HG03039 (cell line): ENCODE results near the gene ZNF556.
"Not testable (repeated sequence)": the region's sequence is repeated elsewhere in the genome, so short reads cannot be mapped to it uniquely, and the experiment has no call there.

Source experiments
- ATAC-seq: cut with Tn5 transposase; IDR thresholded peaks from one replicate; pipeline ENCODE4 v1.9.1; 2021; ENCODE audit warnings: mild to moderate bottlenecking, moderate library complexity; ENCODE audit not compliant: unreplicated experiment

ZNF556 gene

DNA sequence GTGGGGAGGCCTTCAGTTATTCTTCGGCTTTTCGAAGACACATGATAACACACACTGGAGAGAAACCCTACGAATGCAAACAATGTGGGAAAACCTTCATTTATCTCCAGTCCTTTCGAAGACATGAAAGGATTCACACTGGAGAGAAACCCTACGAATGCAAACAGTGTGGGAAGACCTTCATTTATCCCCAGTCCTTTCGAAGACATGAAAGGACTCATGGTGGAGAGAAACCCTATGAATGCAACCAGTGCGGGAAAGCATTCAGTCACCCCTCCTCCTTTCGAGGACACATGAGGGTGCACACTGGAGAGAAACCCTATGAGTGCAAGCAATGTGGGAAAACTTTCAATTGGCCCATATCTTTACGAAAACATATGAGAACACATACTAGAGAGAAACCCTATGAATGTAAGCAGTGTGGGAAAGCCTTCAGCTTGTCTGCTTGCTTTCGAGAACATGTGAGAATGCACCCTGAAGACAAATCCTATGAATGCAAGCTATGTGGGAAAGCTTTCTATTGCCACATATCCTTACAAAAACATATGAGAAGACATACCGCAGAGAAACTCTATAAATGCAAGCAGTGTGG is 14.0 kb upstream of the ZNF556 start:
- ATAC-seq = no peak

DNA sequence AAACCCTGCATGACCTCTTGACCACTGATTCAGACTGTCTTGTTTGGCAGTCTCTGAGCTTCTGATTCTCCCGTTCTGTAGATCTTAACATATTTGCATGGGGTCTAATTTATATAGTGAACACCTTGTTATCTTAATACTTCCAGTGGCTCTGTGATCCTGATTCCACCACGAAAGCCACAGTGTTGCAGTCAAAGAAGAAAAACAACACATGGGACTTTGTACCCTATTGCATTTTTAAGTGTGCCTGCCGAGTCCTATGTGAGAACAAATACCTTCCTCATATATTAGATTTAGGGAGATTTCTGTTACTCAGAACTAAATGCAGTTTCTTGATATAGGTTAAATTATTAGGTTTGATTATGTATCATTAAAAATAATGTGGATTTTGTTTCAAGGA is 12.3 kb upstream of the ZNF556 start:
- no peak for ATAC-seq

DNA sequence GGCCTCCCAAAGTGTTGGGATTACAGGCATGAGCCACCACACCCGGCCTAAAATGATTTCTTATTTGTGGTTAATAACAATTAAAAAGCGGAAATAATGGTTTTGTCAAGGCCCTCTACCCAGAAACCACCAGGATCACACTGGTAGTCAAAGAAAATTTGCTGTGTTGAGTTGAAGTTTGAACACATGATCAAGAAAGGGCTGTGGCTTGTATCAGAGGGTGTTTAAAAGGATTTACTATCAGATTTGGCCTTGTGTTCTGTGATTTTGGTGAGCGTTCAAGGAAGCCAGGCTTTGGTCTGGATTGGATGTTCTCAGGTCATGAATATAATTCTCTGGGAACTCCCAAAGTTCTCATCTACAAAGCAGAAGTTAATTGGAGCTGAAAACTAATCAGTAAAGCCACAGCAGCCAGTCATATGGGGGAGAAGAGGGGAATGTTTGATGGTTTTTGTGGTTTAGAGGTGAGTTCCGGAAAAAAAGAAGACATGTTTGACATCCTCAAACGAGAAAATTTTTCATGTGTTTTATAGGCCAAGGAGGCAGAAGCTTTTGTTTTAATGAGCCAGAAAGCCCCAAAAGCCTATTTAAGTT is 10.6 kb upstream of the ZNF556 start:
- ATAC-seq = no peak

DNA sequence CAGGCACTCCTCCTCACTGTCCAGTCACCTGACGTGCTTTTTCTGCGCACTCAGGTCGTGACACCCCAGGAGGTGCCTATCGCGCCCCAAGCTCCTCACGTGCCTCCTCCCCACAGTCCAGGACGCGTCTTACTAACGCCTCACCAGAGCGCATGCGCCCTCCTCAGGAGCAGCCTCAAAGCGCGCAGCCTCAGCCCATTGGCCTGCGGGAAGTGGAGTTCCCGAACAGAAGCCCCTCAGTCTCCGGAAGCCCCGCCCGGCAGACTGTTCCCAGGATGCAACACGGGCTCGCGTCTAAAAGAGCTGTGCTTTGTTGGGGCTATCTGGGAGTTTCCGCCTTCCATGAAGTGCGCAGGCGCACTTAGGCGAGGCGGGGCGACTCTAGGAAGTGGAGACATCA is 8.3 kb upstream of the ZNF556 start:
- no peak for ATAC-seq

DNA sequence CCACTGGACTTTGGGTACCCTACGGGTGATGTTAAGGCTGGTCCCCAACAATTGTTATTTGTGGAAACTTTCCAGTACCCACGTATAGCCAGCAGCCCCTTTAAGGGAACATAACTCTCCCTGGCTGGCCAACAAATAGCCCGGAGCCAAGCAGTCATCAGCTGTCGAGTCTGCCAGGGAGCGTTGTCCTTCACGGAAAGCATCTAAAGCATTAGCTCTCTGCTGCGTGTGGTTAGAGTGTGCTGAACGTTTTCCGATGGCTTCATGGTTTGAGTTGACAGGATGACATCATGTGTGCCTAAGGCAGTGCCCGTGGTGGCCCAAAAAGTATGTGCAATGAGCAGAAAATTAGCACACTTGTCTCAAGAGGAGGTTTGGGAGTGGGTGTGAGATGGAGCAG is 3.3 kb upstream of the ZNF556 start:
- ATAC-seq = no peak

DNA sequence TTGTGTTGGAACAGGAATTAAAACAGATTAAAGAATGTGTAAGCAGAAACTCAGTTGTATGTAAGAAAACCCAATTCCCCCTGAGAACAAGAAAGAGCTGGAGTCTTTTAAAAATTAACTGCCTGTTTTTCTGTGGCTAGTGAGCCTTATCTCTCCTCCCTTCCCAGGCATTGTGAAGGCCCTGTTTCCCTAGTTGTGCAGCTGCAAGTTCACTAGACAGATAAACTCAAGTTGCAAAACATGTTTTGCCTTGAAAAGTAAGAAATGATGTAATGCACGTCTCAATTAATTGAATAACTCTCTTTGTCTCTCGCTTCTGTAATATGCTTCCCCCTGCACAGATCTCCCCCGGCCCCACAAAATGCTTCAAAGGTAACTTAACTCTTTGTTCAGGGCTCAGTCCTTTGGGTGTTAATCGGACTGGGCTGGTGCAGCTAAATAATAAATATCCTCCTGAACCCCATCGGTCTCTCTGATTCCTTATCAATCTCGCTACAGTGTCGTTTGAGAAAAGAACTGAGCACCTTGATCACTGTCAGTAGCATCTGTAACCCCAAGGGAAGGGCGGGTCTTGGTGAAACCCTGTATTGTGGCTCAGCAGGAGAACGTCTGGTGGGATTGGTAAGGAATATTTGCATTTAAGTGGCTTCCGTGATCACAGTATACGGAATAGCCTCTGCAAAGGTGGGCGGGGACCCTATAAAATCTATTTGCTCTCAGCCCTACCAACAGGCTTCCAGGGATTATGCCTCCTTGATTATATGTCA is 1.6 kb upstream of the ZNF556 start:
- ATAC-seq = no peak

DNA sequence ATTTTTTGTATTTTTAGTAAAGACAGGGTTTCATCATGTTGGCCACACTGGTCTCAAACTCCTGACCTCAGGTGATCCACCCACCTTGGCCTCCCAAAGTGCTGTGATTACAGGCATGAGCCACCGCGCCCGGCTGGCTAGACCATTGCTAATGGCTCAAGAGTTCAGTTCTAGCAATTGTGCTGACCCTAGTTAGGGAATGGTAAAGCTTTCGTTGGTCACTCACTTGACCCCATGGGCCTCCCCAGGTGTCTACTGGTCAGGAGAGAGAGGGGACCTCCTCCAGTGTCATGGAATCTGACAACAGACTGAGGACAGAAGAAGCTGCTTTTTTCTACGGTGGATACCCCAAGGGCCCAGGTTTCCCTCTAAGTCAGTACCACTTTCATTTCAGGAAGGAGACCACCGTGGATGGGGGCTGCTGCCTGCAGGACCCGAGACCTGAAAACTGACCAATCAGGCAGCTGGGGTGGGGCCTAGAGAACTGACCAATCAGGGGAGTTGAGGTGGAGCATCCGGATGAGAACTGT is 575 bp upstream of the ZNF556 start:
- no peak for ATAC-seq

DNA sequence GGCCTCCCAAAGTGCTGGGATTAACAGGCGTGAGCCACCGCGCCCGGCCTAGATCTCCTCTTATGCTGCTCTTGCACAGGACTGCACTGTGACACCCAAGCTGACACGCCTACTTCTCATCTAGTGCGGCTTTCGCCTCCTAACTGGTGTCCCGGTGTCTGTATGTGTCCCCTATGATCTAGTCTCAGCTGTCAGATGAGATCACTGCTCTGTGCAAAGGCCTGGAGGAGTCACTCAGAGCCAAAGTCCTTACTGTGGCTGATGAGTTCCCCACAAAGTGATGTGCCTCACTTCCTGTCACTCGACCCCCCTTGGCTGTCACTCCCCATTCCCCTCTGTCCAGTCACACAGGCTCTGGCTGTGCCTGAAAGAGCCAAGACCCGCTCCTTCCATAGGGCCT is 2.5 kb downstream of the ZNF556 start:
- ATAC-seq = no peak

DNA sequence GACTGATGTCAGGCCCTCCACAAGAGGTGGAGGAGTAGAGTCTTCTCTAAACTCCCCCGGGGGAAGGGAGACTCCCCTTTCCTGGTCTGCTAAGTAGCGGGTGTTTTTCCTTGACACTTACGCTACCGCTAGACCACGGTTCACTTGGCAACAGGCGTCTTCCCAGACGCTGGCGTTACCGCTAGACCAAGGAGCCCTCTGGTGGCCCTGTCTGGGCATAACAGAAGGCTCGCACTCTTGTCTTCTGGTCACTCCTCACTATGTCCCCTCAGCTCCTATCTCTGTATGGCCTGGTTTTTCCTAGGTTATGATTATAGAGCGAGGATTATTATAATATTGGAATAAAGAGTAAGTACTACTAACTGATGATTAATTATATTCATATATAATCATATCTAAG is 5.0 kb downstream of the ZNF556 start:
- not testable (repeated sequence) for ATAC-seq

DNA sequence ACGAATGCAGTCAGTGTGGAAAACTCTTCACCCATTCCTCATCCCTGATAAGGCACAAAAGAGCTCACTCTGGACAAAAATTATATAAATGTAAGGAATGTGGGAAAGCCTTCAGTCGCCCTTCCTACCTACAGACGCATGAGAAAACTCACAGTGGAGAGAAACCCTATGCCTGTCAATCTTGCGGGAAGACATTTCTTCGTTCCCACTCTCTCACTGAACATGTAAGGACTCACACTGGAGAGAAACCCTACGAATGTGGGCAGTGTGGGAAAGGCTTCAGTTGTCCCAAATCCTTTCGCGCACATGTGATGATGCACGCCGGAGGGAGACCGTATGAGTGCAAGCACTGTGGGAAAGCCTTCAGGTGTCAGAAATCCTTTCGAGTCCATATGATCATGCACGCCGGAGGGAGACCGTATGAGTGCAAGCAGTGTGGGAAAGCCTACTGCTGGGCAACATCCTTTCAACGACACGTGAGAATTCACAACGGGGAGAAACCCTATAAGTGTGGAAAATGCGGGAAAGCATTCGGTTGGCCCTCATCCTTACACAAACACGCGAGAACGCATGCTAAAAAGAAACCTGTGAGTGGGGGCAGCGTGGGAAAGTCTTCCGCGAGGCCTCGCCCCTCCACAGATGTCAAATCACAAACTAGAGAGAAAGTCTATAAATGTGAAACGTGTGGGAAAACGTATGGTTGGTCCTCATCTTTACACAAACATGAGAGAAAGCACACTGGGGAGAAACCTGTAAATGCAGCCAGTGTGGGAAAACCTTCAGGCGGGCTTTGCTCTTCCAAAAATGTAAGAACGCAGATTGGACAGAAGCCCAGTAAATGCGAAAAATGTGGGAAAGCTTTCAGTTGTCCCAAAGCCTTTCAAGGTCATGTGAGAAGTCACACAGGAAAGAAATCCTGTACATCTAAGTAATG is 10.5 kb downstream of the ZNF556 start:
- no peak for ATAC-seq

DNA sequence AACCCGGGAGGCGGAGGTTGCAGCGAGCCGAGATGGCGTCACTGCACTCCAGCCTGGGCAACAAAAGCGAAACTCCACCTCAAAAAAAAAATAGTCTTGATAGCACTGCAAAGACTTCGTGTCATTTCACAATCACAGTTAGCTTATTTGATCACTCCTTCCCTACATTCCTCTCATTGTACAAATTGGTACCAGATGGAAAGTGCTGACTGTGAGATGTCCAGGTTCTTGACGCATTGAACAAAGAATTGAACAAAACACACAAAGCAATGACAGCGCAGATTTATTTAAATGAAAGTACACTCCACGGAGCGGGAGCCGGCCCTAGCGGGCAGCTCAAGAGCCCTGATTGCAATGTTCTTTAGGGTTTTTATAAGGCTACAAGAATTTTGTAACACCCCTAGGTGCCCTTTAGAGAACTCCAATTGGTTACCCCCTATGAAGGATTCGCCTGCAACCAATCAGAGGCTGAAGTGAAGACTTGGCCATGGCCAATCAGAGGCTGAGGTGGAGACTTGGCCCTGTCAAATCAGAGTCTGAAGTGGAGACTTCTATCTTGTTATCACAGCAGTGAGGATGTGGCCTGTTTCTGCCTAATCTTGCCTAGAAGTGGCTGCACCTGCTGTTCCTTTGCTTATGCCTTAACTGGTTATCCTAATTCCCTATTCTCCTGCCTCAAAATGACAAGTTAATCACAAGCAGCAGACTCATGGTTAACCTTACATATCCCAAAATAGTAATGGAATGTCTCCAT is 16.7 kb downstream of the ZNF556 start:
- ATAC-seq = no peak

DNA sequence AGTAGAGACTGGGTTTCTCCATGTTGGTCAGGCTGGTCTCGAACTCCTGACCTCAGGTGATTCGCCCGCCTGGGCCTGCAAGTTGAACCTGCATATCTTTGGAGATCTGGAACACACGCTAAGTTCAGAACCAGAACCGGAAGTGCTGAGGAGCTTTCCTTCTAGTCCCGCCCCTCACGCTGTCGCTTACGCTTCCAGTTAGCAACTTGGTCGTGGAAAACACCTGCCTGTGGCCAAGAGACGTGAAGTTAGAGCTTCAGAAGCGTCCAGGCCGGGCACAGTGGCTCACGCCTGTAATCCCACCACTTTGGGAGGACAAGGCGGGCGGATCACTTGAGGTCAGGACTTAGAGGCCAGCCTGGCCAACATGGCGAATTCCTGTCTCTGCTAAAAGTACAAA is 18.6 kb downstream of the ZNF556 start:
- no peak for ATAC-seq

DNA sequence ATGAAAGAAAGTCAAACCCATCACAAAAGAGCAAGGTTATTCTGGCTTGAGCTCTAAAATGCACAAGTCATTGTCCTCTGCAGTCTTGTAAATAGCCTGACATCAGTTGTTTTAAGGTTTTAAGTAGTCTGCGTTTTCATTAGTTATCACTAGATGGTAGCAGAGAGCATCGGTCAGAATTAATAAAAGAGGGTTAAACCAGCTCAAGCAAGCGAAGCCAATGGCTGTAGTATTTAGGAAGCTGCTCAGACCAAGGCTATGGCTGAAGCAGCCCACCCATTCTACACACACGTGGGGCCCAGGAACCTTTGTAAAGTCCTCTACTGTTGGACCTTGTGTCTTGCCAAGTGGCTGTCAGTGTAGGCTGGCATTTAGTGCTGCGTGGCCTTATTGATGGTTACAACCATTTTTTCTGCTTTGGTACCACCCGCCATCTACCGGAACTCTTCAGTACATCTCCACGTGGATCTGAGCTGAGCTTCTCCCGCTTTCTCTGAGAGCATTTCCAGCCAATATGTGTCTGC is 20.3 kb downstream of the ZNF556 start:
- no peak for ATAC-seq

DNA sequence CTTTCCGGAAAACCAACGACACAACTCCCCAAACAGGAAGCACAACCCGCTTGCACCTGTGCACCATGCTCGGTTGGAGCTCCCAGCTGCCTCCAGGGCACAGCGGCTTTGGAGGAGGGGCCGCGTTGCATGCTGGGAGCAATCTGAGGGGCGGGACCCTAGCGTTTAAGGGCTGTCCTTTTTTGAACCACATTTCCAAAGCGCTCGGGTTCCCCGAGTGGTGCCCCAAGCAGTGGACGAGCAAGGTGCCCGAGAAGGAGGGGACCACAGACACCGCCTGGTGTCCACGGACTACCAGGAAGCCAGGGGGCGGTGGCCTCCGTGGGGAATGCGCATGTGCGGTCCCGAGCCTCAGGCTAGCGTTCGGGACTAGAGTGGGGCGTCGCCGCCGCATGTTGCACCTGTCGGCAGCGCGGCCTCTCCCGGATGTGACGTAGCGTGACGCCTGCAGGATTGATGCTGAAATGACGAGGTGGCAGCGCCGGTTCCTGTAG is 21.6 kb downstream of the ZNF556 start:
- ATAC-seq = no peak

DNA sequence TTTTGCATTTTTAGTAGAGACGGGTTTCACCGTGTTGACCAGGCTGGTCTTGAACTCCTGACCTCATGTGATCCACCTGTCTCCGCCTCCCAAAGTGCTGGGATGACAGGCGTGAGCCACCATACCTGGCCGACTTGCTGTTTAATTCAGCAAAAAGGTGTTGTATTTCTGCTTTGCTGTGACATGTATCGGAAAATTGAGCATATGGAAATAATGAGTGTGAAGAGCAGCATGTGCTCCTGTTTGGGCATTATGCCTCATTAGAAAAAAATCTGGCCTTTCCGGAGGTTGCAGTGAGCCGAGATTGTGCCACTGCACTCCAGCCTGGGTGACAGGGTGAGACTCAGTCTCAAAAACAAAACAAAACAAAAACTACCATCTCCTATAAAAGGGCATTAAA is 23.4 kb downstream of the ZNF556 start:
- not testable (repeated sequence) for ATAC-seq

DNA sequence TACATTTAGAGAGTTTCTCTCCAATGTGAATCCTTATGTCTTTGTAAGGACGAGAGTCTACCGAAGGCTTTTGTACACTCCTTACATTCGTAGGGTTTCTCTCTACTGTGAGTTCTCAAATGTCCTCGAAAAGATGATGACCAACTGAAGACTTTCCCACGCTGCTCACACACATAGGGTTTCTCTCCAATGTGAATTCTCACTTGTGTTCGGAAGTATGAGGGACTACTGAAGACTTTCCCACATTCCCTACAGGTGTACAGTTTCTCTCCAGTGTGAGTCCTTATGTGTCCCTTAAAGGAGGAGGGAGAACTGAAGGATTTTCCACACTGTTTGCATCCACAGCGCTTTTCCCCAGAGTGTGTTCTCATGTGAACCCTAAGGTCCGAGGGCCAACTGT is 29.6 kb downstream of the ZNF556 start:
- ATAC-seq = no peak

DNA sequence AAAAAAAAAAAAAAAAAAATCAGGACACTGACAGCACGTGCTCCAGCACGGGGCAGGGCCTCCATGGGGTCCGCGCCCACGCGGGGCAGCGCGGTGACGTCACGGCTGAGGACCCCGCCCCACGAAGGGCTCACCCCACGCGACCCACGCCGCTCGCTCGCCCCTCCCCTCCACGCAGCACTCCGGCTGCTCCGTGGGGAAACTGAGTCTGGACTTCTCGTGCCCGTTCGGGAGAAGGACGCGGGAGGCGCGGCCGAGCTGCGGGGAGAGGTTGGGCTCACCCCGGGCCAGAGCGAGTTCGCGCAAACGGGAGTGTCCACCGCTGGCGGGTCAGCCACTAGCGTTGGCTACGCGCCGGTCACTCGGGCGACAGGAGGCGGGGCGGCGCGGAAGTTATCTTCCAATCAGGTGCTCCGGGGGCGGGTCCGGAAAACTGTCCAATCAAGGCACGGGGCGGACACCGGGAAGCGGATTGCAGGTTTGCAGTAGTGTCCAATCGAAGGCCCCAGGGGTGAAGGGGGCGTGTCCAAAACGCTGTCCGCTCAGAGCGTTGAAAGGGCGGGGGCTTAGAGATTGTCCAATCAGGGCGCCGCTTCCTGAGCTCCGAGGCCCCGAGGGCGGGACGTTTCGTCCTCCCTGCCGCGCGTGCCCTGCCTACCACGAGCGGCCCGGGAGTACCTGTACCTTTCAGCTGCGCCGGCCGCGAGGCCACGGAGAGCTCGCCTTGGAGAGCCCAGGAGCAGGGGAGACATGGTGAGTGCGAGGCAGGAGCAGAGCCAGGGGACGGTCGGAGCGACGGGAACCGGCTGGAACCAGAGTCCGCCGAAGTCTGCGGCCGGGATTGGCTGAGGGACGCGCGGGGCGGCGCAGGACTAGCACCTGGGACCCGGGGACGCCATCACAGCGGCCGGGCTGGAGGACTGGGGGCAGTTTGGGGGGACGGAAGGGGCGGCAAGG is 33.4 kb downstream of the ZNF556 start, which contains the start of gene ZNF57:
ZNF57 (plus strand) TSS at position 633 of the 957 bp plus-strand sequence; CDS start at position 751, 118 bp downstream.
- ATAC-seq = peak; percentile 95

DNA sequence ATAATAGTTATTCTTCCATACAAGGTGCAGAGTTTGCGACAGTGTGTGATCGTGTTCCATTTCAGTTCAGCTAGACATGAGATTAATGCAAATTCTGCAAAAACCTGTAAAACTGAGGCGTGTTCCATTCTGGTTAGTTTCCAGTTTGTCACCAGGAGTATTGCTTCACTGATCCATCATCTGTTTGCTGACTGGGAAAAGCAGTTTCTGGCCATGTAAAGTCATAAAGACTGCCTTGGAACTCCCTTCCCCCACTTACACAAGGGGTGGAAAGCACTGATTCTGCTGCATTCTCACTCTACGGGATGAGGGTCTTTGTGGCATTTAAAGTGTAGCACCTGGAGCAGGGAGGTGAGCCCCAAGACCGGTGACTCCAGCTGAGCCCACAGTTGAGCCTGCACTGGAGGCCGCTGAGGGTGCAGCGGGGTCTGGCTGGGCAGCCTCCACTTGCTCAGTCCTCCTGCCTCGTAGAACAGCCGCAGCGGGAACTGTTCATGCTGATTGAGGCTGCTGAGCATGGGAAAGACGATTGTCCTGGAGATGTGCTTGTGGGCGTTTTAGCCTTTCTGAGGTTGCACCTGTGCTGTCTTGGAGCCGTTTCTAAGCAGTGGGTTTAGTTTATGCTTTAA is 35.6 kb downstream of the ZNF556 start:
- ATAC-seq = no peak
